HS-5 (cell line): Measurements from ENCODE around the gene PRKCA.
A peak's percentile ranks its signal among the peaks of the same experiment; 100 is the strongest.
"Not testable (repeated sequence)": the region's sequence is repeated elsewhere in the genome, so short reads cannot be mapped to it uniquely, and the experiment has no call there.

Source experiments
- DNase-seq: peaks from one replicate; pipeline ENCODE4 v3.0.0-alpha.2; 2012; ENCODE audit warnings: low read depth

PRKCA gene

GRCh38 chr17:66466106-66466820 is 163.8 kb downstream of the PRKCA start:
- no peak for DNase-seq

- DNase-seq: peak; percentile 100
Measured at GRCh38 chr17:66466840-66467367, 164.5 kb downstream of the PRKCA start.

- no peak for DNase-seq
Measured at GRCh38 chr17:66467766-66468165, 165.4 kb downstream of the PRKCA start.

GRCh38 chr17:66468241-66469087 is 166.1 kb downstream of the PRKCA start:
- DNase-seq: no peak

GRCh38 chr17:66469088-66469442 is 166.7 kb downstream of the PRKCA start:
- DNase-seq: no peak

GRCh38 chr17:66469461-66469860 is 167.0 kb downstream of the PRKCA start:
- DNase-seq: no peak

GRCh38 chr17:66469890-66470289 is 167.5 kb downstream of the PRKCA start:
- no peak for DNase-seq

- DNase-seq: no peak
Measured at GRCh38 chr17:66472123-66472522, 169.7 kb downstream of the PRKCA start.

GRCh38 chr17:66474258-66474657 is 171.8 kb downstream of the PRKCA start:
- no peak for DNase-seq

GRCh38 chr17:66474806-66475497 is 172.5 kb downstream of the PRKCA start:
- no peak for DNase-seq

- DNase-seq: no peak
Measured at GRCh38 chr17:66476014-66476413, 173.6 kb downstream of the PRKCA start.

- DNase-seq: no peak
Measured at GRCh38 chr17:66477615-66478283, 175.3 kb downstream of the PRKCA start.

GRCh38 chr17:66479230-66479889 is 176.9 kb downstream of the PRKCA start:
- DNase-seq: not testable (repeated sequence)

- no peak for DNase-seq
Measured at GRCh38 chr17:66480243-66480642, 177.8 kb downstream of the PRKCA start.

- no peak for DNase-seq
Measured at GRCh38 chr17:66480802-66481201, 178.4 kb downstream of the PRKCA start.

- DNase-seq: no peak
Measured at GRCh38 chr17:66481271-66481670, 178.9 kb downstream of the PRKCA start.

GRCh38 chr17:66483906-66484305 is 181.5 kb downstream of the PRKCA start:
- DNase-seq: no peak

- DNase-seq: no peak
Measured at GRCh38 chr17:66485309-66485947, 183.0 kb downstream of the PRKCA start.

- DNase-seq: no peak
Measured at GRCh38 chr17:66487121-66487520, 184.7 kb downstream of the PRKCA start.

- no peak for DNase-seq
Measured at GRCh38 chr17:66487981-66488468, 185.6 kb downstream of the PRKCA start.

GRCh38 chr17:66488864-66489263 is 186.5 kb downstream of the PRKCA start:
- no peak for DNase-seq
